Measurements from ENCODE around the gene TBCK.
A peak's percentile ranks its signal among the peaks of the same experiment; 100 is the strongest.
"Not testable (repeated sequence)": the region's sequence is repeated elsewhere in the genome, so short reads cannot be mapped to it uniquely, and the experiment has no call there.

Gene TBCK

DNA sequence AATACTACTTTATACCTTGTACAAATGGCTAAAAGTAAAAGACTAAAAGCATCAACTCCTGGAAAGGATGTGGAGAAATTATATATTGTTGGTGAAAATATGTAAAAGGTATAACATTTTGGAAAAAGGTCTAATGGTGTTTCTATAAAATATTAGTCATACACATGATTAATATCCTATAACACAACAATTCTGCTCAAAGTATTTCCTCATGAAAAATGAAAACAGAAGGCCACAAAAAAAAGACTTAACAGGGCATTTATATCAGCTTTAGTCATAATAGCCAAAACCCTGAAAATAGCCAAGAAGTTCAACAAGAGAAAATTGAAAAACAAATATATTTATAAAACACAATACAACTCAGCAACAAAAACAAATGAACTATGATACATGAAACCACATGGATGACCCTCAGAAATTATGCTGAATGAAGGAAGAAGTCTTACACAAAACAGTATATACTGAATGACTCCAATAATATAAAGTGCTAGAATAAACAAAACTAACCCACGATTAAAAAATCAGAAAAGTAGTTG lies 38.8 kb downstream of the TBCK start:
- DNase-seq, result no peak

GRCh38 chr4:106273831-106274230 lies 42.2 kb downstream of the TBCK start:
- DNase-seq, result no peak

DNA sequence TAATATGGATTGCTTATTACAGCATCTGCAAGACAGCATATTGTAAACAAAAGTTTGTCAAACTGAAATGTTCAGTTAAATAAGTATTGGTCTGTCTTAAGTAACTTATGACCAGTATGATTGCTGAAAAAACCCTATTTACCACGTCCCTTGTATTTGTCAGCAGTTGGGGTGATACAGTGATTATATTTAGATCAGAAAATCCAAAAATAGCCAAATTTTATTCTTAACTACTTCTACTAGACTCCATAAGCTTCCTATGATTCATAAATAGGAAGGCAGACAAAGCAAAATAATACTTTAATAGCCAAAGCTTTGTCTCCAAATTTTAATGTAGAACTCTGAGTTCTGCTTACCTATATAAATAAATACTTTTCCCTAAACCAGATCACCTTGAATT lies 45.3 kb downstream of the TBCK start:
- no peak for DNase-seq

DNA sequence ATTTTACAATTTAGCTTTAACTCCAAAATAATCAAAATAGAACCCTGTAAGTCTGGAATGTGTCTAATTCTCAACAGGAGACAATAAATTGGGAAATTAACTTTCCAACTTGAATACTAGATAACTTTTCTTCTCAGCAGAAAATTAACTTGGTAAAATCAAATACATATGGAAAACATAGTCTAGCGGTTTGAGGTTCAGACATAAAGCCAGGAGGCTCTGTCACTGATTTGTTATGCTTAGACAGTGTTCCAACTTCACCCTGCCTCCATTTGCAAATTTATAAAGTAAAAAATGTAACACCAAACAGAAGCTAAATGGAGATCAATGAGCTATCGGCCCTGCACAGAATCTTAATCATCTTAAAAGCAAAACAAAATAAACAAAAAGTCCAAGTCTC lies 46.3 kb downstream of the TBCK start:
- peak; percentile 9 for DNase-seq

DNA sequence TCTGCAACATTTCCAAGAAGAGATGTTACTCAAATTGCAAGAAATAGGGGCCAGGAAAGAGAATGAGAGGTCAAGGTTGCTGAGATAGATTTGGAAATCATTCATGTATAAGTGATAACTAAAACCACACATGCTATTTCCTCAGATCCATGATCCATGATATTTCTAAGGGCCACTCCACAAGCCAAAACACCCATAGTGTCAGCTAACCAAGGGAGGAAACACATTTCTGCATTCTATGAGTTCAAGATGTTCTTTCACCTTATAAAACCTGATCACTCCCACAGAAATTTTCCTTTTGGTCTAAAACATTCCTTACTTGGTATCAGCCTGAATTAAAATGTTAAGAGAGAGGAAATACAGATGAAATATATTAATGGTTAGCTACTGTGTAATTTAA lies 47.2 kb downstream of the TBCK start:
- DNase-seq, result no peak

DNA sequence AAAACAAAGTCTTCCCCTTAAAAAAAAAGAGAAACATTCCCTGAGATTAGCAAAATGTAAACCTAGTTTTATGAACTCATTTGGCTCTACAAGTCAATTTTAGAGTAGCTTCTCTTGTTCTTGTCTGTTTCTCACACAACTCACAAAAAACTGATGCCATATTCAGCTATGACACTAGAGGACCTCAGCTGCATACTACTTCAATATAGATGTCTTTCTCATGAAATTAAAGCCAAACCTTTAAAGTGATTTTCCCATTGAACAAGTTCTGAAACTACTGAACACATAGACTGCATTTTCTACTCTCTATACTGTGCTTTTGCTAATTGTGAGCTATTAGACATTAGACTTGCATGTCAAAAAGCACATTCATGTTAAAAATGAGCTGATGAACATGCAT lies 49.8 kb downstream of the TBCK start:
- peak; percentile 66 for DNase-seq

DNA sequence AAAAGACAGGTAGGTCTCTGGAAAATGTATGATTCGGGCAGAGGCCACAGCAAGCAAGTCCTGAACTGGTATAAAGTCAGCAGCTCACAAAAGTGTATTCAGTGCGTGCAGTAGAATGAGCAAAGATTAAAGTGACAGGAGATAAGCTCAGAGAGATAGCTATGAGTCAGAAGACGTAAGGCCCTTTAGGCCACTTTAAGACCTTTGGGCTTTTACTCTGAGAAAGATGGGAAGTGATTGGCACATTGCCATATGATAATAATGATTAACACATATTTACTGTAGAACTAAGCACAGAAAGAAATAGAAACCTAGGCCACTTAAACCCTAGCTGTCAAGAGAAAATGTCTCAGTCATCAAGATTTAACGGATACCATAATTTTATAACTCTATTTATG lies 51.7 kb downstream of the TBCK start:
- no peak for DNase-seq

DNA sequence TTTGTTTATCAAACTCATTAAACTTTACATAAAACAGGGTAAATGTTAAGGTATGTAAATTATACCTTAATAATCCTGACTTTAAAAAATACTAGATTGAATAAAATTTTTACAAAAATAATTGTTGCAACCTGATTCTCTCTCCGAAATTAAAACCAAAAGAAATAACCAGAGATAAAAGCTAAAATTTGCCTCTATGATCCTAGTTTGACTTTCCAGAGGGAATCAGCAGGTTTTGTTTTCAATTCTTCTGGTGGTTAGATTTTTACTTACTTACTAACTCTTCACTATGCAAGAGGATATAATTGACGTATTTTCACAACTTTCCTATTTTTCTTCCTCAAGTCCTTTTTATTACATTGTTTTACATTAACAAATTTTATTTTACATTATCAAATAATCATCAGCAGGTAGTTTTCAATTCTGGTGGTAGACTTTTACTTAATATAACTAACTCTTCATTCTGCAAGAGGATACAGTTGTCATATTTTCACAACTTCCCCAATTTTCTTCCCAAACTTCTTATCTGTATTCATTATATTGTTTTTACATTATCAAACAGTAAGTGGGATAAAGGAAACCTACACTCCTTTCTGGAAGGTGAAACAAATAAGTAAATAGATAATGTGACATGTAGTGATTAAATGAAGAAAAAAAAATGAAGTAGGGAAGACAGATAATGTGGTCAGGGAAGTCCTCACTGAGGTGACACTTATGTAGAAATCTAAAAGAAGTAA lies 52.2 kb downstream of the TBCK start:
- DNase-seq, result no peak

DNA sequence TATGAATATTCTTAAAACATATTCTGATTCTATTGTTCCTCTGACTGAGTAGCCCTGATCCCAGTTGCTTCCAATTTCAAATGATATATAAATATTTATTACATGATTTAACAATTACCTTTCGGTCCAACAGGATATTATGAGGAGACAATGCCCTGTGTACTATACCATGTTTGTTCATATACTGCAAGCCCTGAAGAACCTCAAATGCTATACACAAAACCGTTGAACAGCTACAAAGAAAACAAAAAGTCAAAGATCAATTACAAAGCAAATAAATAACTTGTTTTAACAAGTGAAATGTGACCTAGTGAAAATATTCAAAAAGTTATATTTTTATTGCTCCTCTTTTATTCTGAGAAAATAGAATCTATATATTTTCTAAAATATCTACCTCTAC lies 54.0 kb downstream of the TBCK start:
- DNase-seq, result no peak

GRCh38 chr4:106258145-106259045 lies 57.6 kb downstream of the TBCK start:
- DNase-seq, result no peak

GRCh38 chr4:106256190-106256589 lies 59.8 kb downstream of the TBCK start:
- no peak for DNase-seq

DNA sequence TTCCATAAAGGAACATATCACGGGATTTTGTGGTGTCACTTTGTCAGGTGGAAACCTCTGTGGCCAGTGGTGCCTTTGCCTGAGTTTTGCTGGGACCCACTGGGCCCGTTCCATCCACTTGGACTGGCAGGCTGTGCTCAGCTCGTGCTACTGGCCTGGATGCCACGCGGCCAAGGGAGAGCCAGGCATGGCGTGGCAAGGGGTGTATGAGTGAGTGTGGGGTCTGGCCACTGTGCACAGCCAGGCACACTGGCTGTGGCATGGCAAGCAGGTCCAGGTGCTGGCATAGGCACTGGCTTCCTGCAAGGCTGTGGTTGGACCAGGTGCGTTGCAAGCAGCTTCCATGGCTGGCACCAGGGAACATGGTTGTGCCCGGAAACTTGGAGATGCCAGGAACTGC lies 60.8 kb downstream of the TBCK start:
- DNase-seq, result no peak

- DNase-seq, result no peak
These were observed 62.5 kb downstream of the TBCK start for GRCh38 chr4:106253364-106254129.

GRCh38 chr4:106247600-106247999 lies 68.4 kb downstream of the TBCK start:
- DNase-seq, result no peak

DNA sequence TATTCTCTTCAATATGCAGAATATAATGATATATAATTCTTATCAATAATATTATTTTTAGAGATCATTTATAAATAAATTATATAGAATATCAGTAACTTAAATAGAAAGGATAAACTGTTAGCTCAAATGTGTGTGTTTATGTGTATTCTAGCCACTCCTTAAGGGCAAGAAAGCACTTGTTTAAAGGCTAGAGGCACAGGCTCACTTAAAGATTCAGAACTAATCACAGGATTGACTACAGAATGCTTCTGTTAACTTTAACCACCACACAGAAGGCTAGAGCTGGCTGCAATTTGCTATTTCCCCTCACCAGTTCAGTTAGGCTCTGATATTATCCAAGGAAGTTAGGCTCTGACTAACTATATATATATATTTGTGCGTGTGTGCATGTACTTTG lies 69.6 kb downstream of the TBCK start:
- DNase-seq, result no peak

GRCh38 chr4:106245176-106245575 lies 70.8 kb downstream of the TBCK start:
- no peak for DNase-seq

- no peak for DNase-seq
These were observed 75.3 kb downstream of the TBCK start for GRCh38 chr4:106240699-106241098.

DNA sequence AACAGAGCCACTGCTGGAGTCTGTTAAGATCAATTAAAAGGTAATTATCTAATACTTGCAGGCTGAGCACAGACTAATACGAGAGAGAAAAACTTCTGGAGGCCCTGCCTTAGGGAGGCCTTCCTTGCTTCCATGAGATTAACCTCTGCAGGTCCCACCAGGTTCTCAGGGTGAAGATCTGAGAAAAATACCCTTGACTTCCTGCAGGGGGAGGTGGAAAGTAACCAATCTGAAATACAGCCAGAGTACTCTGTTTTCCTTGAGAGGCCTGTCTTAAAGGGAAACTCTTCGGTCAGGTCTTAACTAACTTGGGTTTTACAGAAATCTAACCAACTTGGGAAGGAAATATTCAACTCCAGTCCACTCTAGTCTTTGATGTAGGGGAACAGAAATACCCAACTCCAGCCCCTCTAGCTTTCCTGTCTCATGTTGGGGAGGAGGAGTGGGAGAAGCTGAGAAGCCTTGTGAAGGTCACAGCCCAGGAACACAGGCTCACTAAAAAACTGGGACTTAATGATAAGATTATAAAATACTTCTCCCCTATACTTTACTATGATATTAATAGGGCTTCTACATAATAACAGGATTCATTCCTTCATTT lies 77.1 kb downstream of the TBCK start:
- DNase-seq, result peak; percentile 25

GRCh38 chr4:106231931-106232330 lies 84.1 kb downstream of the TBCK start:
- no peak for DNase-seq

- DNase-seq, result no peak
These were observed 93.5 kb downstream of the TBCK start for GRCh38 chr4:106222548-106222947.

GRCh38 chr4:106213291-106213690 lies 102.7 kb downstream of the TBCK start:
- DNase-seq, result not testable (repeated sequence)

GRCh38 chr4:106210021-106210420 lies 106.0 kb downstream of the TBCK start:
- DNase-seq, result no peak
